MCF 10A (cell line): ENCODE data around the gene OR52A5. TPM values are rescaled to one million over a fixed set of nuclear protein-coding genes. Genes with fewer than 3 reads are reported as not detected.
"Not testable (repeated sequence)": the region's sequence is repeated elsewhere in the genome, so short reads cannot be mapped to it uniquely, and the experiment has no call there.

Experiments
- BruUV-seq: library from RNA; stranded (reverse); fragments of 400-500 nt; replicated peaks from 2 replicates; lab custom pipeline; 2021; lab: Mats Ljungman, UMichigan
- CTCF ChIA-PET: fragments of 300-600 bp; sonication (Branson Sonifier 250); formaldehyde crosslinking; extraction: SDS; loops from one replicate; lab custom pipeline; 2021; ENCODE audit warnings: antibody characterized with exemption, inconsistent platforms; lab: Yijun Ruan, JAX
- POLR2A ChIA-PET: fragments of 300-600, 350-650 bp; sonication (Branson Sonifier 250); formaldehyde crosslinking; extraction: SDS; loops from one replicate; lab custom pipeline; 2020; ENCODE audit warnings: antibody characterized with exemption, inconsistent platforms; lab: Yijun Ruan, JAX
- DNase-seq: peaks from one replicate; pipeline ENCODE4 v3.0.0-alpha.2; 2018; ENCODE audit not compliant: unreplicated experiment
- H3K27ac Mint-ChIP-seq: one replicate; pipeline ENCODE4 v1.8.0; 2022; ENCODE audit warnings: mild to moderate bottlenecking, low read depth, mixed read lengths; ENCODE audit not compliant: unreplicated experiment
- H3K27me3 Mint-ChIP-seq: one replicate; pipeline ENCODE4 v1.8.0; 2022; ENCODE audit warnings: mixed read lengths; ENCODE audit not compliant: insufficient read depth, unreplicated experiment
- H3K36me3 Mint-ChIP-seq: one replicate; pipeline ENCODE4 v1.8.0; 2022; ENCODE audit warnings: mild to moderate bottlenecking, moderate library complexity, mixed read lengths; ENCODE audit not compliant: insufficient read depth, unreplicated experiment
- H3K4me1 Mint-ChIP-seq: one replicate; pipeline ENCODE4 v1.8.0; 2022; ENCODE audit warnings: mixed read lengths; ENCODE audit not compliant: insufficient read depth, unreplicated experiment
- H3K4me3 Mint-ChIP-seq: one replicate; pipeline ENCODE4 v1.8.0; 2022; ENCODE audit warnings: mild to moderate bottlenecking, moderate library complexity, mixed read lengths; ENCODE audit not compliant: unreplicated experiment
- H3K9me3 Mint-ChIP-seq: one replicate; pipeline ENCODE4 v1.8.0; 2022; ENCODE audit warnings: mixed read lengths; ENCODE audit not compliant: unreplicated experiment
- intact Hi-C: fragments of 100-400 bp; cut with micrococcal nuclease; formaldehyde crosslinking; loops from 2 replicates; pipeline ENCODE4 v1.14.1; 2022
- total RNA-seq: library from RNA; stranded (reverse); gene quantifications from 2 replicates; pipeline ENCODE4 v1.2.3, GENCODE V29; 2022
- TF ChIP-seq, protein P1 (sequence below): fragments of 200-600 bp; IDR thresholded peaks from one replicate; pipeline ENCODE4 v1.8.0; 2022; ENCODE audit warnings: antibody characterized with exemption, mild to moderate bottlenecking; ENCODE audit not compliant: unreplicated experiment

Gene OR52A5
- total RNA-seq, 1 experiment from 2014 or later = not detected

DNA sequence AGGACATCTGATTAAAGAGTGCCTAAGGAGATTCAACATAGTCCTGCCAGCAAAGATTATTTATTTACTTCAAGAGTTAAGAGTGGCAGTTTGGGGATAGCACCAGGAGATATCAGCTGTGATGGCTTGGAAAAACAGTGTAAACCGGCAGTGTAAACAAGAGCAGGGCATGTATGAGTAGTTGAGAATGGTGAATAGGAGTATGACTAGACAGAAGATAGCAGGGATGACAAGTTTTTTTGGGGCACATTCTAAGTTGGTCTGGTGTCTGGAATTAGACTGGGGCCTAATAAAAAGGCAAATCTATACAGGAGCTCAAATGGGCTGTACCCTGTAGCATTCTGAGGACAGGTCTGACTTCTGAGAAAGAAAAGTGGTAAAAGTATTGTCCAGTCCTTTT is 22.9 kb upstream of the OR52A5 start:
- H3K4me3 Mint-ChIP-seq, BruUV-seq, H3K9me3 Mint-ChIP-seq, intact Hi-C loops, H3K4me1 Mint-ChIP-seq, DNase-seq, POLR2A ChIA-PET, H3K27ac Mint-ChIP-seq, H3K36me3 Mint-ChIP-seq: not testable (repeated sequence)
- H3K27me3 Mint-ChIP-seq = peaks cover 21% of the 10 kb centered on the region
- CTCF ChIA-PET = interaction anchor here (0.6 kb wide), 1 partner anchor 220 kb away, joined by 3 read pairs; no protein-coding TSS in a partner anchor

DNA sequence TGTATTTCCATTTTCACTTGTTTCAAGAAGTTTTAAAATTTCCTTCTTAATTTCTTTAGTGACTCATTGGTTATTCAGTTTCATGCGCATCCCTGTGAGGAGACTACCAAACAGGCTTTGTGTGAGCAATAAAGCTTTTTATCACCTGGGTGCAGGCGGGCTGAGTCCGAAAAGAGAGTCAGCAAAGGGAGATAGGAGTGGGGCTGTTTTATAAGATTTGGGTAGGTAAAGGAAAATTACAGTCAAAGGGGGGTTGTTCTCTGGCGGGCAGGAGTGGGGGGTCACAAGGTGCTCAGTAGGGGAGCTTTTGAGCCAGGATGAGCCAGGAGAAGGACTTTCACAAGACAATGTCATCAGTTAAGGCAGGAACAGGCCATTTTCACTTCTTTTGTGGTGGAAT is 22.1 kb upstream of the OR52A5 start:
- intact Hi-C loops, CTCF ChIA-PET, H3K36me3 Mint-ChIP-seq, BruUV-seq, POLR2A ChIA-PET, H3K4me3 Mint-ChIP-seq, H3K9me3 Mint-ChIP-seq, H3K27ac Mint-ChIP-seq, H3K4me1 Mint-ChIP-seq, DNase-seq: not testable (repeated sequence)
- H3K27me3 Mint-ChIP-seq = peaks cover 24% of the 10 kb centered on the region

DNA sequence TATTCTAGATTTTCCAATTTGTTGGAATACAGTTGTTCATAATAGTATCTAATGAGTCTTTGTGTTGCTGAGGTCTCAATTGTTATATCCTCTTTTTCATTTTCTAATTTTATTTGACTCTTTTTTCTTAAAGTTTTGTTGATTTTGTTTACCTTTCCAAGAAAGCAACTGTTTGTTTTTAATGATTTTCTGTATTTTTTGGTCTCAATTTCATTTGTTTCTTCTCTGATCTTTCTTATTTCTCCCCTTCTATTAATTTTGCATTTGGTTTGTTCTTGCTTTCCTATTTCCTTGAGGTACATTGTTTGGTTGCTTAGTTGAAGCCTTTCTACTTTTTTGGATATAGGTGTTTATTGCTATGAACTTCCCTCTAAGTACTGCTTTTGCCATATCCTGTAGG is 21.6 kb upstream of the OR52A5 start:
- no peak for DNase-seq
- no peak overlapping the region for H3K27ac Mint-ChIP-seq
- no TSS peak for BruUV-seq
- ChIA-PET POLR2A (no interaction called here), CTCF (no interaction called here)
- no peaks in the 10 kb centered on the region for H3K36me3 Mint-ChIP-seq
- intact Hi-C loops = no loop called here
- peaks cover 24% of the 10 kb centered on the region for H3K27me3 Mint-ChIP-seq
- no peaks in the 10 kb centered on the region for H3K4me1 Mint-ChIP-seq
- TF ChIP-seq, protein P1, sequence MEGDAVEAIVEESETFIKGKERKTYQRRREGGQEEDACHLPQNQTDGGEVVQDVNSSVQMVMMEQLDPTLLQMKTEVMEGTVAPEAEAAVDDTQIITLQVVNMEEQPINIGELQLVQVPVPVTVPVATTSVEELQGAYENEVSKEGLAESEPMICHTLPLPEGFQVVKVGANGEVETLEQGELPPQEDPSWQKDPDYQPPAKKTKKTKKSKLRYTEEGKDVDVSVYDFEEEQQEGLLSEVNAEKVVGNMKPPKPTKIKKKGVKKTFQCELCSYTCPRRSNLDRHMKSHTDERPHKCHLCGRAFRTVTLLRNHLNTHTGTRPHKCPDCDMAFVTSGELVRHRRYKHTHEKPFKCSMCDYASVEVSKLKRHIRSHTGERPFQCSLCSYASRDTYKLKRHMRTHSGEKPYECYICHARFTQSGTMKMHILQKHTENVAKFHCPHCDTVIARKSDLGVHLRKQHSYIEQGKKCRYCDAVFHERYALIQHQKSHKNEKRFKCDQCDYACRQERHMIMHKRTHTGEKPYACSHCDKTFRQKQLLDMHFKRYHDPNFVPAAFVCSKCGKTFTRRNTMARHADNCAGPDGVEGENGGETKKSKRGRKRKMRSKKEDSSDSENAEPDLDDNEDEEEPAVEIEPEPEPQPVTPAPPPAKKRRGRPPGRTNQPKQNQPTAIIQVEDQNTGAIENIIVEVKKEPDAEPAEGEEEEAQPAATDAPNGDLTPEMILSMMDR = no peak
- no peaks in the 10 kb centered on the region for H3K9me3 Mint-ChIP-seq
- no peak overlapping the region for H3K4me3 Mint-ChIP-seq

DNA sequence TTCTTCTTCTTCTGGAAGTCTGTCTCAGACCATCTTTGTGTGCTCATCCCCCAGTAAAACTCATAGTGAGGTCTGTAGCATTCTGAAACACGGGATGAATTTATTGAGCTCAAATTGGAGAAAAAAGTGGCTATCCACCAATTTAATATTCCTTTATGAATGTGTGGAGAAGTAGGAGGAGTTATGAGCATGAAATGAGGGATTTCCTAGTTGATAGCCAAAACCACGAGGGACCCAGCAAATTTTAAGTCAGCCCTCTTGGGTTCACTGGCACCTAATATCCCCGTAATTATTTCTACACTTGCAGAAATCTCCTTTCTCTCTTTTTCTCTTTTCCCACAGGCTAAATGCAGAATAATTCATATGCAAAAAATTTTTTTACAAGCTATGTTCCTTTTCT is 16.5 kb upstream of the OR52A5 start, which contains the start of gene OR52A1:
OR52A1 (minus strand) TSS at position 101 of the 400 bp plus-strand sequence. CDS start 2,388 bp downstream, outside the sequence.
- ChIA-PET POLR2A (interaction anchor here (0.6 kb wide), 1 partner anchor 655 kb away, joined by 4 read pairs; no protein-coding TSS in a partner anchor), CTCF (interaction anchor here (0.6 to 0.9 kb wide), 2 partner anchors 136 to 736 kb away, joined by 3 to 4 read pairs; no protein-coding TSS in a partner anchor)
- no peak within 1 kb of the TSS for H3K27ac Mint-ChIP-seq
- H3K4me3 Mint-ChIP-seq = no peak within 1 kb of the TSS
- no peak for DNase-seq
- no peaks in the 10 kb centered on the region for H3K9me3 Mint-ChIP-seq
- H3K27me3 Mint-ChIP-seq = peaks cover 42% of the 10 kb centered on the region
- intact Hi-C loops = no loop called here
- no peaks in the 10 kb centered on the region for H3K36me3 Mint-ChIP-seq
- H3K4me1 Mint-ChIP-seq = no peaks in the 10 kb centered on the region
- TF ChIP-seq, protein P1 = no peak
- no TSS peak for BruUV-seq

DNA sequence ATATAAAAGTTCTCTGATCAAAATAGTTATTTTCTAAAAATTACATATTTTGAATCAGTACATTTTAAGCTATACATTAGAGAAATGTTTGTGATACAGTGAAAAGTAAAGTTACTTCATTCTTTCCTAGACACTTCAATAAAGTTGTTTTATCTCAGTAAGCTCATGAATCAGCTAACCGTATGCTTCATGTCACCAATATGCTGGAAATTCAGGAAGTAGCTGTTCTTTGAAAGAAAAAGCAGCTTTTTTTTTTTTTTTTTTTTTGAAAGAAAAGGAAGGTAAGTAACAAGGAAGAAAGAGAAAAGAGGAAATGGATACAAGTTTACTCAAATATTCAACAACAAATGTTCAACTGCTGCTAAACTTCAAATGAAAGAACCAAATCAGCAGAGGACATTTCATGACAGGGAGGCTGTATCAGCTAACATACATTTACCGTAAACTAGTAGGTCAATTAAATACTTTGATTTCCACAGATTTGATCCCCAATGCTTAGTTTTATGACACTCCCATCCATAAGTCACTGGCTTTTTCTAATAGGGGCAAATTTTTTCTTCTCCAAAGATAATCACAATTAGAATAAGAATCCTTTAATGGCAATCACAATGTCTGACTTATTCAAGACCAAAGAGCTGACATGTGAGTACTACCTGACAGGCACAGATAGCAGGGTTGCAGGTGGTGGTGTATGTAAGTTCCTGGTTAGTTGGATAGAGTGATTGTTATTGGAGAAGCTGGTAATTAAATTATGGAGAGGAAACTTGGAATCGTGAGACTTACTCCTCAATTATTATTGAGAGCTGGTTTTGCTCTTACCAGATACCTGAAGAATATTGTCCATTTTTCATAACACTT is 15.6 kb upstream of the OR52A5 start:
- DNase-seq = no peak
- Mint-ChIP-seq H3K27ac (no peak overlapping the region), H3K36me3 (no peaks in the 10 kb centered on the region), H3K4me3 (no peak overlapping the region), H3K27me3 (peaks cover 42% of the 10 kb centered on the region), H3K9me3 (no peaks in the 10 kb centered on the region), H3K4me1 (no peaks in the 10 kb centered on the region)
- intact Hi-C loops = no loop called here
- ChIA-PET POLR2A (no interaction called here), CTCF (interaction anchor here (0.7 to 0.9 kb wide), 2 partner anchors 29 to 737 kb away, joined by 3 to 4 read pairs; no protein-coding TSS in a partner anchor)
- no TSS peak for BruUV-seq
- TF ChIP-seq, protein P1 = no peak
